GDM1 (cell line): ENCODE results near the gene PDZD8.
"Not testable (repeated sequence)": the region's sequence is repeated elsewhere in the genome, so short reads cannot be mapped to it uniquely, and the experiment has no call there.

ENCODE experiments used
- DNase-seq: peaks from one replicate; lab custom pipeline; 2025; lab: John Stamatoyannopoulos, UW

Gene PDZD8

GRCh38 chr10:117254774-117255735 lies 120.2 kb downstream of the PDZD8 start:
- DNase-seq, result no peak

GRCh38 chr10:117254338-117254737 lies 120.9 kb downstream of the PDZD8 start:
- no peak for DNase-seq

GRCh38 chr10:117253908-117254307 lies 121.3 kb downstream of the PDZD8 start:
- DNase-seq, result no peak

GRCh38 chr10:117250411-117250810 lies 124.8 kb downstream of the PDZD8 start:
- no peak for DNase-seq

GRCh38 chr10:117249493-117250093 lies 125.6 kb downstream of the PDZD8 start:
- no peak for DNase-seq

GRCh38 chr10:117248750-117249465 lies 126.3 kb downstream of the PDZD8 start:
- no peak for DNase-seq

- DNase-seq, result no peak
These were observed 128.1 kb downstream of the PDZD8 start for GRCh38 chr10:117246997-117247671.

GRCh38 chr10:117242463-117242832 lies 132.8 kb downstream of the PDZD8 start:
- no peak for DNase-seq

GRCh38 chr10:117241541-117242462 lies 133.4 kb downstream of the PDZD8 start:
- DNase-seq, result no peak

GRCh38 chr10:117240621-117241529 lies 134.4 kb downstream of the PDZD8 start, which contains the start of gene SLC18A2:
Gene SLC18A2, plus strand, starts transcription at chr10:117241114. Its CDS starts 580 bp downstream, at chr10:117241694.
- DNase-seq, result no peak

- no peak for DNase-seq
These were observed 135.3 kb downstream of the PDZD8 start for GRCh38 chr10:117239721-117240620.

- no peak for DNase-seq
These were observed 136.2 kb downstream of the PDZD8 start for GRCh38 chr10:117239051-117239450.

- DNase-seq, result peak; percentile 60
These were observed 137.7 kb downstream of the PDZD8 start for GRCh38 chr10:117237401-117237991.

GRCh38 chr10:117230107-117230506 lies 145.1 kb downstream of the PDZD8 start:
- DNase-seq, result not testable (repeated sequence)

GRCh38 chr10:117228210-117228609 lies 147.0 kb downstream of the PDZD8 start:
- DNase-seq, result no peak
